GM21723 (cell line): ENCODE data around the gene C11orf91.
"Not testable (repeated sequence)": the region's sequence is repeated elsewhere in the genome, so short reads cannot be mapped to it uniquely, and the experiment has no call there.

Experiments
- ATAC-seq: cut with Tn5 transposase; IDR thresholded peaks from one replicate; pipeline ENCODE4 v1.9.1; 2021; ENCODE audit warnings: mild to moderate bottlenecking, moderate library complexity; ENCODE audit not compliant: unreplicated experiment

The C11orf91 gene

DNA sequence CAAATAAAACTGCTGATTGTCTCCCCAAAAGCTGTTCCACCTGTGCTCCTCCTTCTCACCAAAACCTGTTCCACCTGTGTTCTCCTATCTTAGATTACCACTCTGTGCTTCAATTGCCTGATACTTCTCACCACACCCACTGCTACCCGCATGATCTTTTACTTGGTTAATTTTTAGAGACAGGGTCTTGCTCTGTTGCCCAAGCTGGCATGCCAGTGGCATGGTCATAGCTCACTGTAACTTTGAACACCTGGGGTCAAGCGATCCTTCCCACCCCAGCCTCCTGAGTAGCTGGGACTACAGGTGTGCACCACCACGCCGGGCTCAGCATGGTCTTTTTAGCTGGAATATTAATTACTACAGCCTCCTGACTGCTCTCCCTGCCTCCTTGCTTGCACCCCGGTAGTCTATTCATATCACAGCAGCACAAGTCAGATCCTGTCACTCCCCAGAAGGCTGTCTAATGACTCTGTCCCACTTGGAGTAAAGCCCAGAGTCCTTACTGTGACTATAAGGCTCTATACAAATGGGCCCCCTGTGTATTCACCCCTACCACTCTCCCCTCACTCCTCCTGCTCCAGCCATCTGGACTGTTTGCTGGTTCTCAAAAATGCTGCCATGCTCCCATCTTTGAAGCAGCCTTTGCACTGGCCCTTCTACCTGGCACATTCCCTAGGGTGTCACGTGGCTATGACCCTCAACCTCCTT, 3.5 kb downstream of the C11orf91 start:
- no peak for ATAC-seq

DNA sequence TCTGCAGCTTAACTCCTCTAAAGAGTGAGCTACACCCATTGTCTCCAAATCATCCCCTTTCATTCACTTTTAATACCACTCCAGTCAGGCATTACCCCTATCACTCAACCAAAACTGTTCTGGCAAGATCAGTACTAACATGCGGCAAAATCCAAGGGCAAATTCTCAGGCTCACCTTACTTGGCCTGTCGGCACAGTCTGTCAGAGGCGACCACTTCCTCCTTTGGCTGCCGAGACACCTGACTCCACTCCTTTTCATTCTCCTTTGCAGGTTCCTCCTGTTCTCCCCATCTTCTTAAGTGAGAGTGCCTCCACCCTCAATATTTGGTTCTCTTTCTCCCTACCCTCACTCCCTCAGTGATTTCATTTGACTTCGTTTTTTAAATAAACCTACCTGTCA, 4.2 kb downstream of the C11orf91 start:
- no peak for ATAC-seq

DNA sequence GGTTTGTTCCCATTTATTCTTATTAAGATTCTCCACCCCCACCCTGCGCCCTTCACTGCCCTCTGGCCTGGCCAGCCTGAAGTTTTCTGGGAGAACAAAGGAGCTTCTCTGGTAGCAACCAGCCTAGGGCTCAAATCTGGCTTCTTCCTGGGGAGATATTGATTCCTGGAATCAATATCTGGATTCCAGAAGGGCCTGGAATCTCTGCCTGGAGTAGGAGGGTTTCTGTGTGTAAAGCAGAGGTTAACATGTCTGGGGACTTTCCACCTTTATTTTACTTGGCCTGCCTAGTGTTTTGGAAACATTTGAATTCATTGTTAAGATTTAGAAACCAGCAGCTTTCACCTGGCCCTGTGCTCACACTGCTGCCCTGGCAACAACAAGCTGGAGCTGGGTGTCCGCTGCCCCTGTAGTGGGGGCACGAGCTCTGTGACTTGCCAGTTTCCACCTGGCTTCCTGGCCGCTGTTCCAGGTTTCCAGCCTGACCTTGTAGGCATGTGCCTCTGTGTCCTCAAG, 5.5 kb downstream of the C11orf91 start:
- no peak for ATAC-seq

DNA sequence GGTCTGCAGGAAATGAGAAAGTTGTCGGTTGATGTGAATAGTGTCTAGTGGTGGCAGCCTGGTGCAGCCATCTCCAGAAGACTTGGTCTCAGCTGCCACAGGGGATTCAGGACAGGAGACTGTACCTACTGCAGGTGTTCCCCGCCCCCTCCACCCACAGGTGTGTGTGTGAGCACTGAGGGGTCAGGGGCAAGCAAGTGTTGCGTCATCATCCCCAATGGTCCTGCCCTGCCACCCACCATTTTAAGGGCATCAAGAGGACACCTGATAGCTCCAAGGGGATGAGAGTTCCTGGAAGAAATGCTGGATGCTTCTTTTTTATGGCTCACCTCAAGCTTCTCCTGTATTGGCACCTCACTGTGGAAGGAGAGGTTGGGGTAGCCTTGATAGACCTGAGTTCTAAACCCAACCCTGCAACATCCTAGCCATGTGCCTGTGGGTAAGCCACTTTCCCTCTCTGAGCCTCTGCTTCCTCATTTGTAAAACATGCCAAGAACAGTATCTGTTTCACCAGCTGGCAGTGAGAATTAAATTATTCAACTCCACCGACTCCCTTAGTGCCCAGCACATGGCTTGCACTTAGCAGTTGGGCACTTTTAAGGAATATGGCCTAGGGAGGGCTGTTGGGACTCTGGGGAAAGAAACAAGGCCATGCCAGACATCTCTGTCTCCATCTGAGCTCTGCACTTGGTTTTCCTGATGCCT, 6.1 kb downstream of the C11orf91 start:
- ATAC-seq = no peak

DNA sequence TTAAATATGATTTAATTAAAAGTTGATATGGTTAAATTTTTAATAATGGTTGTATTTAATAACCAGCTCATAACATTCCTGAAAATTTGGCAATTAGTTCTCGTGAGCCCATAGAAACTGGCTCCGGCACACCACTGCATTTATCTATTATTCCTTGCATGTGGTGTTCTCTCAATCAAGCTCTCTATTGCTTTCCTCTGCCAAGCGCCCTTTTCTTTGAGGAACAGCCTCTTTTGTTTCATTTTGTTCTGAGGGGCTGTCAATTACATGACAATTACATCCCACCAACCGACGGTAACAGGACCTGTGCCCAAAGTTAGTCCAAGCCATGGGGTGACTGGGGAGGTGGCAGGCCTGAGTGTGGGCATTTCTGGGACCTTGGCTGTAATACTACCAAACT, 8.1 kb downstream of the C11orf91 start:
- no peak for ATAC-seq

DNA sequence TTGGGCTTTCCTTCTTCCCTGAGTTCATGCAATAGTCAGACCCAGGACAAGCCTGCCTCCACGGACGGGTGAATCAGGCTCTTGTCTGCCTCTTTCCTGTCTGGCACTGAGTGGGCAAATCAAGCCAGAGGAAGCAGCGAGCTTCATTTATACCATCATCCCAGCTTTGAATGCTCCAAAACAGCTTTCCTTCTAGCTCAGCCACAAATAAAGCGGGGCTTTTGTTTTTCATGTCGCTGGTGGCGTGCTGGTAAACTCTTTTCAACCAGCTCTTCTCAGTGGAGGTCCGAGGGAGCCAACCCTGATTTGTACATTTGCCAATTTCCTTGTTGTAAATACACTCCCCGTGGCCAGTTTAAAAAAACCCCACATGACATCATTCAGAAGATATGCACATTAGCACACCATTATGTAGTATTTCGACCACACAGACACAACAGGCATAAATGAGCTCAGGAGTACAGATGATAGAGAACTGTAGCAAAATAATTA, 8.6 kb downstream of the C11orf91 start:
- no peak for ATAC-seq

DNA sequence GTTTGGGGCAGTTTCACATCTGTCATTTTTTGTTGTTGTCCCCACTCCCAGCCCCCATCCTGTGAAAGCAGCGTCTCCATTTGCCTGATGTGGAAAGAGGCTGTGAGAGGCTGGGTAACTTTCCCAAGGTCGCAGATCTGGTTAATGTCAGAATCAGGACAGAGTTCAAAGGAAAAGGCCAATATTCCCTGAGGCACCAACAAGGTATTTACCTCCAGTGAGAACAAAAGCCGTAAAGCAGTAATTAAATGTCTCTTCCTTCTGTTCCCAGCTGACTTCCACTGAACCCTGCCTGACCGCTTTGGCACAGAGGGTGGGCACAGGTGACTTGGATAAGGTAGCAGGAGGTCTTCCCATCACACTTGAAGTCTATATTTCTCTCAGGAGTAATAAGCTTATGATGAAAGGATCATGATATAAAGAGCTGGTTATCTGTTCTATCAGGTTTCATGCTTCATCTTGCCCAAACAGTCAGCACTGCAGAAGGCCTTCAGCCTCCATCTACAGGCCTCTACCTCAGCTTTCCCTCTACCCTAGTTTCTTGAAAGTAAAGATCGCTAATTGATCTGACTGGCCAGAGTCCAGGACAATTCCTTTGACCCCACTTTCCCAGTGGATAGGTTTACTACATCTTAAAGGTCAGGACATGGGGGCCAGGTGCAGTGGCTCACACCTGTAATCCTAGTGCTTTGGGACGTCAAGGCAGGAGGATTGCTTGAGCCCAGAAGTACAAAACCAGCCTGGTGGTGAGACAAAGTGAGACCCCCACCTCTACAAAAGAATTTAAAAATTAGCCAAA, 9.4 kb downstream of the C11orf91 start:
- ATAC-seq = no peak

DNA sequence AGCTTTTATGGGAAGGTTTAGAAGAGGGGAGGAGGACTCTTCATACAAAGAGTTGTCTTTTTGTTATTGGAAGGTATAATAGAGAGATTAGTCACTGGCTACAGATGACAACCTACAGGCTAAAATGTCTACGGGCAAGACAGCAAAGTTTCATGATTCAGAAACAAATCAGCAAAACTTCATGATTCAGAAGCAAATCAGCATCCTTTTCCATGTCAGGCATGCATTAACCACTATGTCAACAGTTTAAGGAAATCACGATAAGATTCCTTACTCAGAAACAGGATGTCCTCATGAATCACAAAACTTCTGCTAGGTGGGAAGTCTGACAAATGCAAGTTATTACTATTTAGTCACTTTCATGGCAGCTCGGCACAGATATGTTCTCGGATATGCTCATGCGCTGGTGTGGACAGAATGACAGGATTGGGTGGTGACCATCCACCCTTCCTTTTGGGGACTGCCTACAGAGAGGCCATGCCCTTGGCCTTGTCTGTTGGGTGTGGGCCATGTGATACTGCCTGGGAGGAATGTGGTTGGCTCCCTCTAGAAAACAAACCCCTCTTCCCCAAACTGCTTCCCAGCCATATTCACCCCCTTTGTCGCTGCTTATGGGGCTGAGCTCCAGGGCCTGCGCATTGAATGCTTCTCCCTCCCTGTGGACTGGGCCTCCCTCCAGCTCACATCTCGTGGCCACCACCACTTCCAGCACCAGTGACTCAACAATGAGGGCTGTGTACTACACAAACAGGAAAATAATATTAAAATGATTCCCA, 10.1 kb downstream of the C11orf91 start:
- no peak for ATAC-seq

DNA sequence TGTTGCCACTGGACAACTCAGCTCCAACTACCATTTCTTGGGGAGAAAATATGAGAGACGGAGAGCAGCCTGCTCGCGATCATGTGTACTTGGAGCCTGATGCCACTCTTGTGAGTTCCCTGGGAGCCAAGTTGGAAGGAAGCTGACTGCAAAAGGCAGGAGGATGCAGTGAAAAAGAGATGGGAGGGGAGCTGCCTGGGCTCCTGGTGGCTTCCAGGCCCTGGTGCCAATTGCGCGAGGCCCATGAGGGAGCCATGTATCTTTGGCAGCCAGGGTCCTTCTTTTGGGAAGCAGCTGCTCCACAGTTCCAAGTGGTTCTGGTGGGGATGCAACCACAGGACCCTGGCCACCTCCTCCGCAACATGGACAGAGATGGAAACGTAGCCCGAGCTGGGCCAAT, 11.1 kb downstream of the C11orf91 start:
- no peak for ATAC-seq

DNA sequence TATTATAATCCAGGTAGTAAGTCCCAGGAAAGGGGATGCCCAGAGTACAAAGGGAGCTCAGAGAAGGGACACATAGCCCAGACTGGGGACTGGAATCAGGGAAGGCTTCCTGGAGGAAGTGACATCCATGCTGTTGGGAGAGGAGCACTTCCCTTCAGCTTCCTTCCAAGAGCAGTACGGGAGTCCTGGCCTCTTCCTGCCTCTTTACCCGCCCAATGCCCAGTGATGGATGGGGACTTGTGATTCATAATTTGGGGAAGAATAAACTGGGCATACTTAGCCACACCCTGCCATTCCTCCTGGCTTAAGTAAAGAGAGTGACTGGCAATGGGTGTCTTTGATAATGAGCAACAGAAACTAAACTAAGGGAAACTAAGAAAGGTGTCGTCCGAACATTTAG, 11.5 kb downstream of the C11orf91 start:
- ATAC-seq = no peak

DNA sequence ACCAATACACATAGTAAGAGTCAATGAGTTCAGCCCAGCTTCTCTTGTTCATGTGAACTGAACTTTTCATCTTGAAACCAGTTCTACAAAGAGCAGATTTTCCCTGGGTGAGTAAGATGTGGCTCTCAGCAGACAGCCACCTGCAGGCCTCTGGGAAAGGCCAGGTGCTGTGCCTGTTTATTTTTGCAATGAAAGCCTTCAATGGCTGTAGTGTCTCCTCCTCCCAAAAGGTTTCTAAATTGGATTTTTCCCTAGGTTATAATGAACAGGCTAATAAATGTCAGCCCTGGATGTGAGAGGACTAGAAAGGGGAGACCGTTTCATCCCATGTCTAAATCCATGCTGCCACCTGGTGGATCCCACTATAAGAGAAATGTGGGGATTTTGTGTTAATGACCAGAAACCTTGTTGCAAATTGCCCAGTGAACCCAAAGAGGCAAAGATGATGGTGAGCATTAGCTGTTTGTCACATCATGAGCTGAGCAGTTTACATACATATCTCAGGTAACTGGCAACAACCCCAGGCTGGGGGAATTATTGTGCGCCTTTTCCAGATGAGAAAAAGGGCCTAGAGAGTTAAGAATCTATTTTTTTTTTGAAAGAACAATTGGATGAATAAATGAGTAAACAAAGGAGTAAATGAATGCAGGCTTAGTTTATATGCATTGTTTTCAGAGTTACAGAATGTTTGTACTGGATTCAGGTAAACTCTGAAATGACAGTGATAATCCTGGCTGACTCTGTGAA, 12.7 kb downstream of the C11orf91 start:
- no peak for ATAC-seq

DNA sequence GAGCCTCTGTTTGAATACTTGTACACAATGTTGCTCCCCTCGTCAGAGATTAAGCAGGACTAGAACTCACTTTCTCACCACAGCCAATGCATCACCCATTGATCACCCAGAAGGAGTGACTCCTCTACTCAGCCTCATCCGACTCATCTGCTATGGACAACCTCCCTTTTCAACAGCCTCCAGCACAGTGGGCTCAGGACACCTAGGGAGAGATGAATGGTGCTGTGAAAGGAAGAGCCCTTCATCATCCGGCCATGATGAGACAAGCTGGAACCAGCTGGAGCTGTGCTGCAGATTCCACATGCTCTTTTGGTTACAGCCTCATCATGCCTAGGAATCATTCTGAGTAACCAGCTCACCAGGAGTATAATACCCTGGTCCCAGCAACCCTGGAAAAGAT, 15.5 kb downstream of the C11orf91 start:
- no peak for ATAC-seq

DNA sequence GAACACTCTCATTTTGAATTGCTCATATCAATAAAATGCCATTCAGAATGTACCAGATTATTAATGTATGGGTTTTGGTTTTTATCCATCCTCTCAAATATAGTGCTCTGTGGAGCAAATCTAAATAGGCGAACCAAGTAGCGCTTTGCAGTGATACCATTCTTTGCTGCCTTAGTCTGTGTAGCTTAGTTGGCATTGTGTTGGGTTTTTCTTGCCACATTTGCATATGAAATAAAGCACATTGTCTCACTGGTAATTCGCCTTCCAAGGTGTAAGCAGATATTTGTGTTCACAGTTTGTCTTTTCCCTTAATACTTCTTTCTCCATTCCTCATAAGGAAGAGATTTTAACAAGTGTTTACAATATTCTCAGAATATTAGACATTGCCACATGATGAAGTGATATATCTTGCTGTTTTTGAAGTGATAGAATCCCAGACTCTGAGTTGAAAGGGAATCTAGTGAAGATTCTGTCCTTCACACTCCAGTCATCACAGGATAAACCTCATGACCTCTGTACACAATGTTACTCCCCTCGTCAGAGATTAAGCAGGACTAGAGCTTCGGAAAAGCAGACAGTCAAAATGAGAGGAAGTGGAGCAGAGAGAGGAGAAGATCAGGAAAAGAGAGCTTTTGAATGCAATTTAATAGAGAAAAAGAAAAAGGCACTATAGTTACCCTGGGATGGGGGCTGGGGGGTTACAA, 16.5 kb downstream of the C11orf91 start:
- no peak for ATAC-seq

DNA sequence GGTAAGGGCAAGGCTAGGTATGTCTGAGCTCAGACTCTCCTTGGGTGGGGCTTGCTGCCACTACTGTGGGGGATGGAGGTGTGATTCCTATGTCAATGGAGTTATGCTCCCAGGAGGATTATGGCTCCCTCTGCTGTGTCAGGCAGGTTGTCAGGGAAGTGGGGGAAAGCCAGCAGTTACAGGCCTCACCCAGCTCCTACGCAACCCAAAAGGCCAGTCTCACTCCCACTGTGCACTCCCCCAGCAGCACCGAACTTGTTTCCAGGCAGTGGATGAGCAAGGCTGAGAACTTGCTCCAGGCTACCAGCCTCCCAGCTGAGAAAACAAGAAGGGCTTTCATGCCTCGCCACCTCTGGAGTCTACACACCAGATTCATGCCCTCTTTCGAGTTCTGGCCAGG, 18.2 kb downstream of the C11orf91 start:
- ATAC-seq = no peak

DNA sequence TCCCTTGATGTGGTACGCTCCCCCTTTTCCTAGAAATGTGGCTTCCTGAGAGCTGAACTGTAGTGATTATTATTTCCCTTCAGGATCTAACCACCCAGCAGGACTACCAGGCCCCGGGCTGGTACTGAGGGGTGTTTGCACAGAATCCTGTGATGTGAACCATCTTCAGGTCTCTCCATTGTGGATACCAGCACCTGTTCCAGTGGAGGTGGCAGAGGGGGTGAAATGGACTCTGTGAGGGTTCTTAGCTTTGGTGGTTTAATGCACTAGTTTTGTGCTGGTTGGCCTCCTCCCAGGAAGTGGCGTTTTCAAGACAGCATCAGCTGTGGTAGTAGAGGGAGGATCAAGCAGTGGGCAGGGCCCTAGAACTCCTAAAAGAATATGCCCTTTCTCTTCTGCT, 18.6 kb downstream of the C11orf91 start:
- ATAC-seq = no peak

DNA sequence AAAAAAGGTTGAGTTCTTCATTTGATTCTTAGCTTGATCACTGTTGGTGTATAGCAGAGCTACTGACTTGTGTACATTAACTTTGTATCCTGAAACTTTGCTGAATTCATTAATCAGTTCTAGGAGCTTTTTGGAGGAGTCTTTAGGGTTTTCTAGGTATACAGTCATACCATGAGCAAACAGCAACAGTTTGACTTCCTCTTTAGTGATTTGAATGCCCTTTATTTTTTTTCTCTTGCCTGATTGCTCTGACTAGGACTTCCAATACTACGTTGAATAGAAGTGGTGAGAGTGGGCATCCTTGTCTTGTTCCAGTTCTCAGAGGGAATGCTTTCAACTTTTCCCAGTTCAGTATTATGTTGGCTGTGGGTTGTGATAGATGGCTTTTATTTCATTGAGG, 22.0 kb downstream of the C11orf91 start:
- ATAC-seq = not testable (repeated sequence)

DNA sequence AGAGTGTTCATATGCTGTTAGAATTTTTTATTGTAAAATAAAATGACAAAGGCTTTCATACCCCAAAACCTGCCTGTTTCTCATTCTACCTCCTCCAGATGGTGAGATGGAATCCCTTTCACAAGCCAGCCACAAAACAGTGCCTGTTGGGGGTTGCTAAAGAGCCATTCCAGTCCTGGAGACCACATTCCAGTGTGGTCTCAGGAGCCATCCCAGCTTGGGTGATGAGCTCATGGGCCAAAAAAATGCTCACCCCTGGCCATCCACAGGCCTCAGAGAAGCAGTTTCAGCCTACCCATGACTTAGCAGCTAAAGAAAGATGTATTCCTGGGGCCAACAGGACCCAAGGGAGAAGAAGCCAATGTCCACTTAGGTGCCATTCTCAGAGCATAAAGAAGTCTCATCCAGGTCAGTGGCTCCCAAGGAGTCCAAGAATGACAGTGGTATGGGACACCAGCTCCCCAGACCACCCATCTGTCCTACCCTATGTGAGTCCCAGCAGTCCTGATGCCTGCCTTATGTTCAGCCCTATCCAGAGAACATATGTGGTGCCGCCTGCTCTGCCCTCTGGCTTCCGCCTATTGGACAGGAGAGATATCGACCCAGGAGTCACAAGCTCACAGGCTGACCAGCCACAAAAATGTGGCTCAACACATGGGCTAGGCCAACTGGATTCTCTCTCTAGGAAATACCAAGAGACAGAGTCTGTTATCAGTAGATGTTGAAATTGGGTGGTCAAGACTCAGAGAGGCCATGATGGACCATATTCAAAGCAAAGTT, 26.4 kb downstream of the C11orf91 start:
- ATAC-seq = no peak

DNA sequence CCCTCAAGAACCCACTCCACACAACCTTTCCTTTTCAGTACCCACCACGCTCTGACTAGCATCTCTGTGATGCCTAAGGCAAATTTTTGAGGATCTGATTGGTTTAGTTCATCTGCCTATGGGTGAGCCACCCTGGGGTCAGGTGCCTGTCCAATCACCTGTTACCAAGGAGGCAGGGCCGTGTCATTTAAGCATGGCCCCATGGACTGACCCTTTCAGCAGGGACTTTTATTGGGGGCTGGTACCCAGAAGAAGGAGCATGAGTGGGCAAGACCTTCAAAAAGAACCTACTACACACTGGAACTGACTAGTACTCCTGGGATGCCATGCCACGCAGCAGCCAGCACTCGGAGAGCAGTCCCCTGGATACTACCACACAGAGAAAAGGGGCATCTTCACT, 28.4 kb downstream of the C11orf91 start:
- ATAC-seq = no peak
